Measurements from ENCODE around the gene PDZRN3. TPM values are rescaled to one million over a fixed set of nuclear protein-coding genes. Genes with fewer than 3 reads are reported as not detected.

PDZRN3 gene
- total and polyA plus RNA-seq, 2 of the 13 experiments (the other 11 are each of a cell fraction or from before 2014, with no cell fraction given) = not detected

DNA sequence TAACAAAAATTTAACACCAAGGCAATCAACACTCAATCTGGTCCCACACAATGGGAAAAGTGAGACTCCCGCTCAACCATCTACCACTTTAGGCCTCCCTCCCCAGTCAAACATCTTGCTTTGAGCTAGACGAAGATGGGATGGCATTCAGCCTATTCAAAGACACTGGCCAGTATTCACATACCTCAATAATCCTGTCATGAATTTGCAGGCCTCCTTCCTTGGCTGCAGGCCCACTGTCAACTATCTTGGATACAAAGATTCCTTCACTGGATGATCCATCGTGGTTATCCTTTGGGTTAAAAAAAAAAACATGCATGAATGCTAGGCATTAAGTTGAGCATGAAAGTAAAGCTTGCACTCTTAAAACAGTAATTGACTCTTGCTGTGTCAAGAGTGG lies 22.6 kb downstream of the PDZRN3 start (continued):
- TF ChIP-seq, protein P1, sequence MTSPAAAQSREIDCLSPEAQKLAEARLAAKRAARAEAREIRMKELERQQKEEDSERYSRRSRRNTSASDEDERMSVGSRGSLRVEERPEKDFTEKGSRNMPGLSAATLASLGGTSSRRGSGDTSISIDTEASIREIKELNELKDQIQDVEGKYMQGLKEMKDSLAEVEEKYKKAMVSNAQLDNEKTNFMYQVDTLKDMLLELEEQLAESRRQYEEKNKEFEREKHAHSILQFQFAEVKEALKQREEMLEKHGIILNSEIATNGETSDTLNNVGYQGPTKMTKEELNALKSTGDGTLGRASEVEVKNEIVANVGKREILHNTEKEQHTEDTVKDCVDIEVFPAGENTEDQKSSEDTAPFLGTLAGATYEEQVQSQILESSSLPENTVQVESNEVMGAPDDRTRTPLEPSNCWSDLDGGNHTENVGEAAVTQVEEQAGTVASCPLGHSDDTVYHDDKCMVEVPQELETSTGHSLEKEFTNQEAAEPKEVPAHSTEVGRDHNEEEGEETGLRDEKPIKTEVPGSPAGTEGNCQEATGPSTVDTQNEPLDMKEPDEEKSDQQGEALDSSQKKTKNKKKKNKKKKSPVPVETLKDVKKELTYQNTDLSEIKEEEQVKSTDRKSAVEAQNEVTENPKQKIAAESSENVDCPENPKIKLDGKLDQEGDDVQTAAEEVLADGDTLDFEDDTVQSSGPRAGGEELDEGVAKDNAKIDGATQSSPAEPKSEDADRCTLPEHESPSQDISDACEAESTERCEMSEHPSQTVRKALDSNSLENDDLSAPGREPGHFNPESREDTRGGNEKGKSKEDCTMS (CRISPR knock-in tag; conservative IDR thresholded peaks at IDR 0.05) = no peak
- no peak for TF ChIP-seq ZNF451 (CRISPR knock-in tag; IDR thresholded peaks at IDR 0.05)
- TF ChIP-seq ZNF777 (CRISPR knock-in tag; IDR thresholded peaks at IDR 0.05) = no peak

DNA sequence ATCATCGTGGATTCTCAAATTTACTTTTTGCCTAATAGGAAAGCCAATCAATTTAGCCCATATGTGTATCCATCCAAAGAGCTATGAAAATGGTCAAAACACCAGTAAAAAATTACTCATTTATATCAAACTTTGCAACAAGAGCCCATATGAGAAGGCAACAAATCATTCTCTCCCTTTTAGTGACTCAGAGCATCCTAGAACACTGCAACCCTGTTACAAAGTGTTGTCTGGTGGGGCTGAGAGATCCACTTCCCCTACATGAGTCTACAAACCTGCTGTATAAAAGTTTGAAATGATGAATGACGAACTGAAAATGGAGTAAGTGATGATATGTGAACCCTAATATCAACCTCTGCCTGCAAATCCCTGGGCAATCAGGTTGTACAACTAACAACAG lies 23.3 kb downstream of the PDZRN3 start:
- BruUV-seq (replicated peaks) = no TSS peak
- intact Hi-C loops (cut with micrococcal nuclease; ENCODE audit: unreplicated experiment) (no loop called here), in situ Hi-C loops (cut with HindIII; ENCODE audit: extremely low pct_ligation_motif_present, low pct_unique_long_range_greater_than_20kb) (no loop called here)
- Histone ChIP-seq H3K36me3 (replicated peaks in 1 of 2; ENCODE audit: control insufficient read depth in 1 of 2, insufficient read depth in 2 of 2, low read length in 2 of 2) (no peaks in the 10 kb centered on the region), H3K4me2 (ENCODE audit: low read depth, low read length) (no peak overlapping the region), H3K9me3 (ENCODE audit: low read length) (no peaks in the 10 kb centered on the region), H3K27ac (ENCODE audit: extremely low read length, insufficient read depth, low read length) (no peak overlapping the region), H3K27me3 (ENCODE audit: control insufficient read depth in 1 of 2, insufficient read depth in 2 of 2, low read length in 2 of 2) (no peaks in the 10 kb centered on the region), H3K4me3 (replicated peaks in 1 of 3; ENCODE audit: insufficient read depth in 1 of 3, low read depth in 2 of 3, low read length in 3 of 3) (no peak overlapping the region), H2AFZ (ENCODE audit: low read length) (no peak overlapping the region), H3K4me1 (ENCODE audit: insufficient read depth, low read length) (no peaks in the 10 kb centered on the region), H4K20me1 (ENCODE audit: insufficient read depth, low read length) (no peaks in the 10 kb centered on the region), H3K9ac (ENCODE audit: insufficient read depth, low read depth, low read length) (no peak overlapping the region), H3K79me2 (ENCODE audit: insufficient read depth, low read length) (no peaks in the 10 kb centered on the region)
- ChIA-PET CTCF (ENCODE audit: low intra/inter-chr PET ratio, low total read pairs) (no interaction called here), POLR2A (no interaction called here)
- WGBS (ENCODE audit: low lambda C conversion rate) = 25% methylated on average over 2 of the region's 2 CpGs
- FAIRE-seq = no peak
- DNase-seq (ENCODE audit: low spot score) = no peak
- no peak for ATAC-seq
- no peak for TF ChIP-seq HDAC2 (CRISPR knock-in tag; IDR thresholded peaks at IDR 0.05)
- no peak for TF ChIP-seq MTF1 (CRISPR knock-in tag; IDR thresholded peaks at IDR 0.05)
- no peak for TF ChIP-seq FOXO1 (CRISPR knock-in tag; IDR thresholded peaks at IDR 0.05)
- no peak for TF ChIP-seq KLF9 (CRISPR knock-in tag; IDR thresholded peaks at IDR 0.05; ENCODE audit: low read depth)
- TF ChIP-seq, protein P2, sequence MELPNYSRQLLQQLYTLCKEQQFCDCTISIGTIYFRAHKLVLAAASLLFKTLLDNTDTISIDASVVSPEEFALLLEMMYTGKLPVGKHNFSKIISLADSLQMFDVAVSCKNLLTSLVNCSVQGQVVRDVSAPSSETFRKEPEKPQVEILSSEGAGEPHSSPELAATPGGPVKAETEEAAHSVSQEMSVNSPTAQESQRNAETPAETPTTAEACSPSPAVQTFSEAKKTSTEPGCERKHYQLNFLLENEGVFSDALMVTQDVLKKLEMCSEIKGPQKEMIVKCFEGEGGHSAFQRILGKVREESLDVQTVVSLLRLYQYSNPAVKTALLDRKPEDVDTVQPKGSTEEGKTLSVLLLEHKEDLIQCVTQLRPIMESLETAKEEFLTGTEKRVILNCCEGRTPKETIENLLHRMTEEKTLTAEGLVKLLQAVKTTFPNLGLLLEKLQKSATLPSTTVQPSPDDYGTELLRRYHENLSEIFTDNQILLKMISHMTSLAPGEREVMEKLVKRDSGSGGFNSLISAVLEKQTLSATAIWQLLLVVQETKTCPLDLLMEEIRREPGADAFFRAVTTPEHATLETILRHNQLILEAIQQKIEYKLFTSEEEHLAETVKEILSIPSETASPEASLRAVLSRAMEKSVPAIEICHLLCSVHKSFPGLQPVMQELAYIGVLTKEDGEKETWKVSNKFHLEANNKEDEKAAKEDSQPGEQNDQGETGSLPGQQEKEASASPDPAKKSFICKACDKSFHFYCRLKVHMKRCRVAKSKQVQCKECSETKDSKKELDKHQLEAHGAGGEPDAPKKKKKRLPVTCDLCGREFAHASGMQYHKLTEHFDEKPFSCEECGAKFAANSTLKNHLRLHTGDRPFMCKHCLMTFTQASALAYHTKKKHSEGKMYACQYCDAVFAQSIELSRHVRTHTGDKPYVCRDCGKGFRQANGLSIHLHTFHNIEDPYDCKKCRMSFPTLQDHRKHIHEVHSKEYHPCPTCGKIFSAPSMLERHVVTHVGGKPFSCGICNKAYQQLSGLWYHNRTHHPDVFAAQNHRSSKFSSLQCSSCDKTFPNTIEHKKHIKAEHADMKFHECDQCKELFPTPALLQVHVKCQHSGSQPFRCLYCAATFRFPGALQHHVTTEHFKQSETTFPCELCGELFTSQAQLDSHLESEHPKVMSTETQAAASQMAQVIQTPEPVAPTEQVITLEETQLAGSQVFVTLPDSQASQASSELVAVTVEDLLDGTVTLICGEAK (IDR thresholded peaks at IDR 0.05) = no peak
- TF ChIP-seq, protein P2 (CRISPR knock-in tag; IDR thresholded peaks at IDR 0.05) = no peak
- no peak for TF ChIP-seq ZNF34 (CRISPR knock-in tag; IDR thresholded peaks at IDR 0.05; ENCODE audit: borderline replicate concordance)
- no peak for TF ChIP-seq TEAD3 (CRISPR knock-in tag; optimal IDR thresholded peaks at IDR 0.05; ENCODE audit: borderline replicate concordance)
- TF ChIP-seq ZFP41 (CRISPR knock-in tag; IDR thresholded peaks at IDR 0.05; ENCODE audit: borderline replicate concordance) = no peak
- TF ChIP-seq AGO1 (IDR thresholded peaks at IDR 0.05; ENCODE audit: low read depth, low read length, poor library complexity, severe bottlenecking) = no peak
- TF ChIP-seq ZNF143 (CRISPR knock-in tag; IDR thresholded peaks at IDR 0.05) = no peak

Data from HepG2 (cell line).